Measurements from ENCODE around the gene AIF1.

The AIF1 gene

GRCh38 chr6:31663961-31664789 lies 49.1 kb downstream of the AIF1 start:
- DNase-seq (ENCODE audit: low read depth): peak; percentile 45

DNA sequence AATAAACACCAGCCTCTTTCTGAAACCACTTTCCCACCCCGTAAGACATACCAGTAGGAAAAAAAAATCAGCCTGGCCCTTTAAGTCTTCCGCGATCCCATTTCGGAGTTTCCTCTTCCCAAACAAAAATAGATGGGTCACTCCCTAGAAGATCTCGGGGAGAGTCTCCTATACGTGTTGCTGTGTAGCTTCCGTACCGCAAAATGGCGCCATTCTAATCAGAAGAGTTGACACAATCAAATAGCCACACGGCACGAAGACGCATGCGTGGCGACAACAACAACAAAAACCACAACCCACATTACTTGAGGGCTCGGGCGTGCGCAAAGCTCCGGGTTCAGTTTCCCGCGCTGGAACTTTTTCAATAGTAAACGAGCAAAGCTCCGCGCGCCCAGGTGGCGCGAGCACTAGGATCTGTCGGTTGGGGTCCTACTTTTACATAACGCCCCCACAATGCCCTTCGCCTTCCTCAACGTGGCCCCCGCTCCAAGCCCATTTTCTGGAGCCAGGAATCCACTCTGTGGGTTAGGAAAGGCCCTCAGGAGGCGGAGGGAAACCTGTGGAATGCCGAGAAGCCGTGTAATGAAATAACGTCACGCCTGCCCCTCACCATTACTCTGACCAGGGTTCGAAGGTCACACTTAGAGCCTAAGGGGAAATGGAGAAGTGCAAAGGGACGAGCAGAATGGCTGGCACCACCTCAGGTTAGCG lies 49.9 kb downstream of the AIF1 start, which contains the start of gene GPANK1:
Gene GPANK1 (minus strand): TSS at position 208 of the 711 bp plus-strand sequence. CDS start 519 bp downstream, outside the sequence.
- peak; percentile 94 for DNase-seq (ENCODE audit: low read depth)

- peak; percentile 96 for DNase-seq (ENCODE audit: low read depth)
Measured at GRCh38 chr6:31665501-31666336, 50.7 kb downstream of the AIF1 start, which contains the start of gene CSNK2B. Gene CSNK2B (plus strand): TSS chr6:31666080. CDS start chr6:31666832, 752 bp downstream.

DNA sequence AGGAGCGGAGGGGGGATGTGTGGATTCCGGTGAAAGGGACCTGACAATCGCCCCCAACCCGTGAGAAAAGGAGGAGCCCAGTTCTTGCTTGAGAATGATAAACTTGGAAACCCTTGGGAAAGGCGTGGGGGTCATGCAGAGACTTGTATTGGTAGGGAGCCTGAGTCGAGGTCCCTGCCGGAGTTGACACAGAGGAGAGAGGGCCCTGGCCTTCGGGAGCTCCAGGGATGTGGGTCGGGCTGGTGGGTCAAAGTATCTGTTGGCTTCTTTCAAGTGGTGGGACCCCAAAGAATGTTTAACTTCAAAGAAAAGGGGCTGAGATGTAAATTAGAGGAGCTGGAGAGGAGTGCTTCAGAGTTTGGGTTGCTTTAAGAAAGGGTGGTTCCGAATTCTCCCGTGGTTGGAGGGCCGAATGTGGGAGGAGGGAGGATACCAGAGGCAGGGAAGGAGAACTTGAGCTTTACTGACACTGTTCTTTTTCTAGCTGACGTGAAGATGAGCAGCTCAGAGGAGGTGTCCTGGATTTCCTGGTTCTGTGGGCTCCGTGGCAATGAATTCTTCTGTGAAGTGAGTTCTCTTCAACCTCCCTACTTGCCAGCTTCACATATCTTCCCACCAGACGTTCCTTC lies 51.4 kb downstream of the AIF1 start:
- DNase-seq (ENCODE audit: low read depth): no peak

Data from fibroblast of the conjunctiva (primary cell).